ENCODE results near the gene GPR158. TPM values are rescaled to one million over a fixed set of nuclear protein-coding genes. Genes with fewer than 3 reads are reported as not detected.

GPR158 gene
- total and polyA plus RNA-seq, 9 of the 15 experiments (the other 6 are each of a cell fraction or from before 2014, with no cell fraction given) = 4.0 to 7.6 (median 5.0) TPM

GRCh38 chr10:25278180-25278579, 103.4 kb downstream of the GPR158 start:
- H3K36me3 ChIP-seq (ENCODE audit: control insufficient read depth, insufficient read depth, low read length) = no peaks in the 10 kb centered on the region
- no peak overlapping the region for H3K9ac ChIP-seq (ENCODE audit: insufficient read depth in 1 of 2, low read depth in 2 of 2, low read length in 2 of 2)
- no peak overlapping the region for H3K27ac ChIP-seq (ENCODE audit: extremely low read depth, low read depth, low read length)
- no peaks in the 10 kb centered on the region for H3K79me2 ChIP-seq (ENCODE audit: control insufficient read depth, insufficient read depth, low read length)
- no TSS peak for BruUV-seq (replicated peaks)
- no peak for FAIRE-seq
- no peak for DNase-seq (ENCODE audit: extremely low read depth in 1 of 4, low spot score in 3 of 4)
- H3K27me3 ChIP-seq (ENCODE audit: control insufficient read depth in 2 of 2, insufficient read depth in 2 of 2, low read length in 2 of 2) = no peaks in the 10 kb centered on the region
- no peak overlapping the region for H3K4me2 ChIP-seq (ENCODE audit: insufficient read depth, low read length)
- no peaks in the 10 kb centered on the region for H3K9me1 ChIP-seq (ENCODE audit: control insufficient read depth, insufficient read depth, low read length)
- ChIA-PET POLR2A (no interaction called here), CTCF (ENCODE audit: low intra/inter-chr PET ratio) (no interaction called here)
- intact Hi-C loops (cut with micrococcal nuclease) (no loop called here), in situ Hi-C loops (cut with MboI) (no loop called here)
- no peaks in the 10 kb centered on the region for H4K20me1 ChIP-seq (replicated peaks; ENCODE audit: control insufficient read depth, insufficient read depth, low read length)
- peaks cover 3% of the 10 kb centered on the region; the same call in 1 of the 2 replicates for H3K9me3 ChIP-seq (replicated peaks; ENCODE audit: control insufficient read depth, insufficient read depth, low read depth, low read length)
- 4% methylated on average over 1 of the region's 1 CpG for WGBS (ENCODE audit: insufficient coverage, low coverage, missing lambda C conversion rate)
- TF ChIP-seq TBP (optimal IDR thresholded peaks at IDR 0.05; ENCODE audit: low read depth, low read length) = no peak
- no peak for TF ChIP-seq PHB2 (IDR thresholded peaks at IDR 0.05; ENCODE audit: low read depth)
- H2AFZ ChIP-seq (ENCODE audit: low read depth, low read length) = no peak overlapping the region
- ATAC-seq = no peak
- no peaks in the 10 kb centered on the region for H3K4me1 ChIP-seq (replicated peaks in 1 of 2; ENCODE audit: control insufficient read depth in 2 of 2, insufficient read depth in 2 of 2, low read length in 2 of 2)
- no peak overlapping the region for H3K4me3 ChIP-seq

- BruUV-seq (replicated peaks) = no TSS peak
- CTCF ChIA-PET (ENCODE audit: low intra/inter-chr PET ratio) = no interaction called here
- intact Hi-C loops (cut with micrococcal nuclease) (no loop called here), in situ Hi-C loops (cut with MboI) (no loop called here)
- H3K4me2 ChIP-seq (ENCODE audit: insufficient read depth, low read length) = no peak overlapping the region
- H2AFZ ChIP-seq (ENCODE audit: low read depth, low read length) = no peak overlapping the region
- POLR2A ChIA-PET = no interaction called here
- FAIRE-seq (no peak), ATAC-seq (no peak), DNase-seq (ENCODE audit: extremely low read depth in 1 of 4, low spot score in 3 of 4) (no peak)
- no peaks in the 10 kb centered on the region for H3K9me1 ChIP-seq (ENCODE audit: control insufficient read depth, insufficient read depth, low read length)
- no peaks in the 10 kb centered on the region for H3K27me3 ChIP-seq (ENCODE audit: control insufficient read depth in 2 of 2, insufficient read depth in 2 of 2, low read length in 2 of 2)
- no peak for TF ChIP-seq TOE1 (IDR thresholded peaks at IDR 0.05; ENCODE audit: borderline replicate concordance)
- TF ChIP-seq TOE1 (CRISPR knock-in tag; IDR thresholded peaks at IDR 0.05; ENCODE audit: borderline replicate concordance, low read depth) = no peak
- peak; percentile 94 for TF ChIP-seq CREBBP (IDR thresholded peaks at IDR 0.05; ENCODE audit: low read depth, low read length)
- WGBS (ENCODE audit: insufficient coverage, low coverage, missing lambda C conversion rate) = 0% methylated on average over 1 of the region's 1 CpG
- no peak overlapping the region for H3K27ac ChIP-seq (ENCODE audit: extremely low read depth, low read depth, low read length)
- H3K9ac ChIP-seq (ENCODE audit: insufficient read depth in 1 of 2, low read depth in 2 of 2, low read length in 2 of 2) = no peak overlapping the region
- no peaks in the 10 kb centered on the region for H3K36me3 ChIP-seq (ENCODE audit: control insufficient read depth, insufficient read depth, low read length)
- H3K79me2 ChIP-seq (ENCODE audit: control insufficient read depth, insufficient read depth, low read length) = no peaks in the 10 kb centered on the region
- no peaks in the 10 kb centered on the region for H3K4me1 ChIP-seq (replicated peaks in 1 of 2; ENCODE audit: control insufficient read depth in 2 of 2, insufficient read depth in 2 of 2, low read length in 2 of 2)
- no peaks in the 10 kb centered on the region for H4K20me1 ChIP-seq (replicated peaks; ENCODE audit: control insufficient read depth, insufficient read depth, low read length)
- peaks cover 3% of the 10 kb centered on the region; the same call in 1 of the 2 replicates for H3K9me3 ChIP-seq (replicated peaks; ENCODE audit: control insufficient read depth, insufficient read depth, low read depth, low read length)
- no peak overlapping the region for H3K4me3 ChIP-seq
These were observed 105.3 kb downstream of the GPR158 start for GRCh38 chr10:25280076-25280475.
